K562 (cell line): ENCODE data around the gene FUT2. TPM values are rescaled to one million over a fixed set of nuclear protein-coding genes. Genes with fewer than 3 reads are reported as not detected.

Source experiments
- ATAC-seq: fragments of 200-7000 bp; cut with Tn5 transposase; 3 replicates; pipeline ENCODE4 v1.9.1; 2020; ENCODE audit warnings: moderate library complexity
- BruUV-seq: library from RNA; stranded (reverse); fragments of 400-500 nt; replicated peaks from 2 replicates; lab custom pipeline; 2021; lab: Mats Ljungman, UMichigan
- CTCF ChIA-PET: fragments of 300-600 bp; formaldehyde crosslinking; extraction: SDS; loops from one replicate; lab custom pipeline; 2021; ENCODE audit warnings: low intra/inter-chr PET ratio; lab: Yijun Ruan, JAX
- POLR2A ChIA-PET: fragments of 300-600, 350-650 bp; sonication (Branson Sonifier 250); formaldehyde crosslinking; extraction: SDS; loops from one replicate; lab custom pipeline; 2021; ENCODE audit warnings: antibody characterized with exemption, inconsistent platforms; lab: Yijun Ruan, JAX
- DNase-seq, 4 experiments: peaks; one replicate each; pipeline versions ENCODE4 v3.0.0 to v3.0.0-alpha.2; 2011 to 2018; ENCODE audit warnings: low spot score in 3 of 4, mixed read lengths in 3 of 4; ENCODE audit errors: extremely low read depth in 1 of 4
- FAIRE-seq: peaks from 2 replicates; lab custom pipeline; 2011; peaks lifted over from hg19 to GRCh38; lab: Jason Lieb, UNC
- H2AFZ ChIP-seq: 2 replicates; pipeline ENCODE4 v1.6.0; 2011; ENCODE audit warnings: low read depth, low read length, control low read depth, inconsistent platforms
- H3K27ac ChIP-seq: fragments of 200-600 bp; 3 replicates; pipeline ENCODE4 v1.8.0; 2011; ENCODE audit warnings: low read depth, mild to moderate bottlenecking, control low read depth, inconsistent platforms, low read length, moderate library complexity, mixed read lengths; ENCODE audit errors: extremely low read depth
- H3K27me3 ChIP-seq, 2 experiments: fragments of 300-600 bp in 1 of 2; 2 replicates in 1 of 2; 3 replicates in 1 of 2; pipeline versions ENCODE4 v1.6.0 to v1.8.0; 2011; ENCODE audit warnings: inconsistent platforms in 2 of 2, low read length in 2 of 2, mild to moderate bottlenecking in 1 of 2, mixed read lengths in 1 of 2, moderate library complexity in 1 of 2; ENCODE audit not compliant: control insufficient read depth in 2 of 2, insufficient read depth in 2 of 2
- H3K36me3 ChIP-seq: fragments of 300-600 bp; 3 replicates; pipeline ENCODE4 v1.8.0; 2011; ENCODE audit warnings: mild to moderate bottlenecking, low read length, inconsistent platforms; ENCODE audit not compliant: control insufficient read depth, insufficient read depth
- H3K4me1 ChIP-seq, 2 experiments: fragments of 200-600 bp in 1 of 2; replicated peaks in 1 of 2; 2 replicates in 1 of 2; 3 replicates in 1 of 2; pipeline versions ENCODE4 v1.5.1 to v1.8.0; 2011; ENCODE audit warnings: inconsistent platforms in 2 of 2, low read length in 2 of 2, mild to moderate bottlenecking in 1 of 2, mixed read lengths in 1 of 2, moderate library complexity in 1 of 2; ENCODE audit not compliant: control insufficient read depth in 2 of 2, insufficient read depth in 2 of 2
- H3K4me2 ChIP-seq: 2 replicates; pipeline ENCODE4 v1.6.1; 2011; ENCODE audit warnings: low read length, control low read depth, inconsistent platforms, mixed read lengths; ENCODE audit not compliant: insufficient read depth
- H3K4me3 ChIP-seq: fragments of 200-600 bp; sonication (generic), shearing (Covaris generic); 2 replicates; pipeline ENCODE4 v1.5.1; 2016; ENCODE audit warnings: control low read depth, inconsistent platforms
- H3K79me2 ChIP-seq: fragments of 200-600 bp; 3 replicates; pipeline ENCODE4 v1.8.0; 2011; ENCODE audit warnings: low read length, inconsistent platforms; ENCODE audit not compliant: control insufficient read depth, insufficient read depth
- H3K9ac ChIP-seq, 2 experiments: 2 replicates each; pipeline versions ENCODE4 v1.6.0 to v1.6.1; 2011; ENCODE audit warnings: low read depth in 2 of 2, low read length in 2 of 2, control low read depth in 1 of 2, inconsistent platforms in 1 of 2, mild to moderate bottlenecking in 1 of 2, mixed read lengths in 1 of 2; ENCODE audit not compliant: insufficient read depth in 1 of 2
- H3K9me1 ChIP-seq: one replicate; pipeline ENCODE4 v1.6.0; 2011; ENCODE audit warnings: inconsistent platforms, mild to moderate bottlenecking, low read length, moderate library complexity; ENCODE audit not compliant: control insufficient read depth, insufficient read depth
- H3K9me3 ChIP-seq: replicated peaks from 2 replicates; pipeline ENCODE4 v1.5.1; 2011; ENCODE audit warnings: low read depth, low read length, inconsistent platforms; ENCODE audit not compliant: control insufficient read depth, insufficient read depth
- H4K20me1 ChIP-seq: replicated peaks from 2 replicates; pipeline ENCODE4 v1.6.1; 2011; ENCODE audit warnings: low read length, inconsistent platforms, mixed read lengths; ENCODE audit not compliant: control insufficient read depth, insufficient read depth
- CEBPZ ChIP-seq: fragments of 150-350 bp; IDR thresholded peaks from 2 replicates; pipeline ENCODE4 v1.6.1; 2014; ENCODE audit warnings: low read depth, mild to moderate bottlenecking, low read length, borderline replicate concordance
- CTBP1 ChIP-seq: fragments of 450-650 bp; IDR thresholded peaks from 2 replicates; pipeline ENCODE4 v1.6.1; 2016; ENCODE audit warnings: borderline replicate concordance
- KLF13 ChIP-seq: fragments of 450-650 bp; IDR thresholded peaks from 2 replicates; pipeline ENCODE4 v1.6.1; 2016; ENCODE audit warnings: missing genetic modification characterization, low read depth, mild to moderate bottlenecking, missing compliant biosample characterization, moderate library complexity, borderline replicate concordance
- REST ChIP-seq, 2 experiments: fragments of 450-650 bp; formaldehyde crosslinking in 1 of 2; IDR thresholded peaks; 2 replicates each; pipeline versions ENCODE4 v1.4.0 to v1.6.1; 2014 to 2020; ENCODE audit warnings: mild to moderate bottlenecking in 2 of 2, borderline replicate concordance in 1 of 2, low read depth in 1 of 2
- STAT5B ChIP-seq: fragments of 250-450 bp; sonication (Bioruptor Pico); IDR thresholded peaks from 2 replicates; pipeline ENCODE4 v1.8.0; 2021; ENCODE audit warnings: mild to moderate bottlenecking, inconsistent platforms
- TEAD4 ChIP-seq, 2 experiments: sonication (generic) in 1 of 2; formaldehyde crosslinking in 1 of 2; IDR thresholded peaks; 2 replicates each; pipeline versions ENCODE4 v1.6.1 to v1.8.0; 2012 to 2022; ENCODE audit warnings: borderline replicate concordance in 1 of 2, inconsistent platforms in 1 of 2, low read length in 1 of 2, mild to moderate bottlenecking in 1 of 2, missing genetic modification reagents in 1 of 2
- WGBS: fragments of 100-300 bp; shearing (Covaris generic); methylation state at CpG from one replicate; pipeline ENCODE4 v1.1.6; 2016; ENCODE audit warnings: low coverage, mixed read lengths; ENCODE audit not compliant: insufficient coverage; ENCODE audit errors: missing lambda C conversion rate; 5-methylcytosine and 5-hydroxymethylcytosine counted together
- in situ Hi-C: fragments of 300-500 bp; cut with MboI; formaldehyde crosslinking; loops from 4 replicates; pipeline ENCODE4 v1.15.0; 2018; ENCODE audit warnings: inconsistent platforms, mixed read lengths
- intact Hi-C: fragments of 100-400 bp; cut with micrococcal nuclease; formaldehyde crosslinking; loops from 2 replicates; pipeline ENCODE4 v1.14.2; 2022
- polyA plus RNA-seq, 8 experiments: library from polyadenylated mRNA; depleted of rRNA in 4 of 8; stranded (reverse) in 5 of 8; unstranded in 3 of 8; fragments of >200 nt; fragmentation: Nextera tagmentation in 2 of 8; fragmentation: Illumina TruSeq in 1 of 8; extraction: Ambion mirVana in 2 of 8; extraction: Trizol in 1 of 8; gene quantifications; 2 replicates each; pipeline versions ENCODE4 v1.2.1 to v1.2.3, GENCODE V29; 2011 to 2014; ENCODE audit warnings: inconsistent platforms in 1 of 8, missing spikeins in 1 of 8
- total RNA-seq, 7 experiments: library from RNA; depleted of rRNA in 6 of 7; stranded (reverse); fragments of >200 nt in 6 of 7; fragmentation: Illumina TruSeq in 2 of 7; extraction: Trizol in 2 of 7; gene quantifications; 2 replicates each; pipeline versions ENCODE4 v1.2.1 to v1.2.3, GENCODE V29; 2011 to 2021; ENCODE audit warnings: low replicate concordance in 1 of 7

FUT2 gene
- total and polyA plus RNA-seq, 9 of the 15 experiments (the other 6 are each of a cell fraction or from before 2014, with no cell fraction given), result 0.03 to 0.04 TPM; not detected in 7

- TF ChIP-seq STAT5B (CRISPR knock-in tag), result no peak
These were observed 18.9 kb upstream of the FUT2 start (continued) for GRCh38 chr19:48676887-48677286.

GRCh38 chr19:48678201-48678600 lies 17.6 kb upstream of the FUT2 start:
- Histone ChIP-seq H3K4me1 (peaks cover 23 to 65% of the 10 kb centered on the region in 2 experiments), H3K79me2 (no peaks in the 10 kb centered on the region), H3K9me1 (no peaks in the 10 kb centered on the region), H3K36me3 (no peaks in the 10 kb centered on the region), H3K27ac (no peak overlapping the region), H3K4me2 (peak overlapping the region; percentile 7; the same call in 1 of the 2 replicates), H4K20me1 (no peaks in the 10 kb centered on the region), H3K9me3 (no peaks in the 10 kb centered on the region), H3K4me3 (no peak overlapping the region), H3K27me3 (no peaks in the 10 kb centered on the region), H2AFZ (no peak overlapping the region), H3K9ac (peak overlapping the region in 1 of 2 experiments; percentile 6; a peak in 1 of 4 replicates)
- ChIA-PET CTCF (no interaction called here), POLR2A (interaction anchor here (0.6 to 1.2 kb wide), 3 partner anchors 12 to 662 kb away, joined by 3 read pairs; no protein-coding TSS in a partner anchor)
- in situ Hi-C loops, result no loop called here
- 0% methylated on average over 4 of the region's 4 CpGs for WGBS
- BruUV-seq, result no TSS peak
- DNase-seq (peak; percentile 79 to 82 (median 80)), ATAC-seq (peak; percentile 79), FAIRE-seq (peak; percentile 87)
- intact Hi-C loops, result no loop called here
- TF ChIP-seq TEAD4 (IDR thresholded peaks at IDR 0.05; ENCODE audit: low read length) (peak; percentile 17; the same call in 1 of the 2 replicates), TEAD4 (CRISPR knock-in tag; IDR thresholded peaks at IDR 0.05; ENCODE audit: borderline replicate concordance) (no peak), CEBPZ (no peak), REST (IDR thresholded peaks at IDR 0.05; ENCODE audit: borderline replicate concordance) (peak; percentile 7; the same call in 1 of the 2 replicates), REST (CRISPR knock-in tag; IDR thresholded peaks at IDR 0.05; ENCODE audit: low read depth) (no peak), KLF13 (peak; percentile 69; the same call in 1 of the 2 replicates), CTBP1 (peak; percentile 81)
